ENCODE measurements around the gene UQCR11.

GRCh38 chr19:1579222-1579621 lies 26.0 kb downstream of the UQCR11 start:
- TF ChIP-seq, protein P1, sequence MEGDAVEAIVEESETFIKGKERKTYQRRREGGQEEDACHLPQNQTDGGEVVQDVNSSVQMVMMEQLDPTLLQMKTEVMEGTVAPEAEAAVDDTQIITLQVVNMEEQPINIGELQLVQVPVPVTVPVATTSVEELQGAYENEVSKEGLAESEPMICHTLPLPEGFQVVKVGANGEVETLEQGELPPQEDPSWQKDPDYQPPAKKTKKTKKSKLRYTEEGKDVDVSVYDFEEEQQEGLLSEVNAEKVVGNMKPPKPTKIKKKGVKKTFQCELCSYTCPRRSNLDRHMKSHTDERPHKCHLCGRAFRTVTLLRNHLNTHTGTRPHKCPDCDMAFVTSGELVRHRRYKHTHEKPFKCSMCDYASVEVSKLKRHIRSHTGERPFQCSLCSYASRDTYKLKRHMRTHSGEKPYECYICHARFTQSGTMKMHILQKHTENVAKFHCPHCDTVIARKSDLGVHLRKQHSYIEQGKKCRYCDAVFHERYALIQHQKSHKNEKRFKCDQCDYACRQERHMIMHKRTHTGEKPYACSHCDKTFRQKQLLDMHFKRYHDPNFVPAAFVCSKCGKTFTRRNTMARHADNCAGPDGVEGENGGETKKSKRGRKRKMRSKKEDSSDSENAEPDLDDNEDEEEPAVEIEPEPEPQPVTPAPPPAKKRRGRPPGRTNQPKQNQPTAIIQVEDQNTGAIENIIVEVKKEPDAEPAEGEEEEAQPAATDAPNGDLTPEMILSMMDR (IDR thresholded peaks at IDR 0.05; ENCODE audit: low read length): no peak
- TF ChIP-seq EZH2phosphoT487 (IDR thresholded peaks at IDR 0.05; ENCODE audit: low read length): no peak

Data from MM.1S (cell line).